Liver (tissue), 3 donors: ENCODE measurements around the gene ADAP1.

ENCODE experiments used
- GABPA ChIP-seq, 2 donors: IDR thresholded peaks in 1 of 2; conservative IDR thresholded peaks in 1 of 2; 2 replicates each; pipeline ENCODE4 v1.6.1; 2016; ENCODE audit warnings: antibody characterized with exemption in 2 of 2, mild to moderate bottlenecking in 1 of 2, moderate library complexity in 1 of 2
- SP1 ChIP-seq: IDR thresholded peaks from 2 replicates; pipeline ENCODE4 v1.6.1; 2018; ENCODE audit warnings: antibody characterized with exemption, mild to moderate bottlenecking
- YY1 ChIP-seq: IDR thresholded peaks from 2 replicates; pipeline ENCODE4 v1.6.1; 2016; ENCODE audit warnings: antibody characterized with exemption, mild to moderate bottlenecking
- TF ChIP-seq, protein P1 (sequence below): IDR thresholded peaks from 2 replicates; pipeline ENCODE4 v1.6.1; 2016; ENCODE audit warnings: antibody characterized with exemption
- TF ChIP-seq, protein P2 (sequence below): fragments of 150-350 bp; IDR thresholded peaks from 2 replicates; pipeline ENCODE4 v1.5.1; 2017; ENCODE audit warnings: improper control_type of control experiment, low read depth, low read length; ENCODE audit not compliant: missing input control
- TF ChIP-seq, protein P3 (sequence below): IDR thresholded peaks from 2 replicates; pipeline ENCODE4 v1.6.1; 2016; ENCODE audit warnings: antibody characterized with exemption
- donor health status: healthy.
- donor health status: healthy.

DNA sequence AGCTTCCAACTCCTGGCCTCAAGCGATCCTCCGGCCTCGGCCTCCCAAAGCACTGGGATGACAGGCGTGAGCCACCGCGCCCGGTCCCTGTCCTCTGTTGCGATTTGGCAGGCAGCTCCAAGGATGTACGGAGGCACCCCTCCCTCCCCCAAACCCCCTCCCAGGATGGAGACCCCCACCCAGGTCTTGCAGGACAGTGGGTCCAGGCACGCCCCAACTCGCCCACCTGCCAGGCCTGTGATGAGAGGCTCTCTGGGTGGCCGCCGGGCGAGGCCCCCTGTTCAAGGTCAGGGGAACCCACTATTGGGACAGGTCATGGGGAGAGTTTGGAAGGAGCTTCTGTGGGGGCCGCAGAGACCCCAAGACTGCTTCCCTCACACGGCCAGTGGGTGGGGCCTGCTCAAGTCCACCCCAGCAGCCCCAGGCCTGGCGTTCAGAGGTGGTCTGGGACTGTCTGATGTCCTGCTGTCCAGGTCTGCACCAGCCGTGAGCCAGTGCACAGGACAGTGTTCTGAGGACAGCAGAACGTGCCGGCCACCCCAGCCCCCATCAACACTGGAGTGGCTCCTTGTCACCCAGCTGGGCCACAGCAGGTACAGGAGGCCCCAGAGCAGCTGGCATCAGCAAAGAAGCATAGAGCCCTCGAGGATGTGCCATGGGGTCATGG, 2.5 kb downstream of the ADAP1 start:
- TF ChIP-seq, protein P1, sequence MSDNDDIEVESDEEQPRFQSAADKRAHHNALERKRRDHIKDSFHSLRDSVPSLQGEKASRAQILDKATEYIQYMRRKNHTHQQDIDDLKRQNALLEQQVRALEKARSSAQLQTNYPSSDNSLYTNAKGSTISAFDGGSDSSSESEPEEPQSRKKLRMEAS = no peak
- TF ChIP-seq, protein P2, sequence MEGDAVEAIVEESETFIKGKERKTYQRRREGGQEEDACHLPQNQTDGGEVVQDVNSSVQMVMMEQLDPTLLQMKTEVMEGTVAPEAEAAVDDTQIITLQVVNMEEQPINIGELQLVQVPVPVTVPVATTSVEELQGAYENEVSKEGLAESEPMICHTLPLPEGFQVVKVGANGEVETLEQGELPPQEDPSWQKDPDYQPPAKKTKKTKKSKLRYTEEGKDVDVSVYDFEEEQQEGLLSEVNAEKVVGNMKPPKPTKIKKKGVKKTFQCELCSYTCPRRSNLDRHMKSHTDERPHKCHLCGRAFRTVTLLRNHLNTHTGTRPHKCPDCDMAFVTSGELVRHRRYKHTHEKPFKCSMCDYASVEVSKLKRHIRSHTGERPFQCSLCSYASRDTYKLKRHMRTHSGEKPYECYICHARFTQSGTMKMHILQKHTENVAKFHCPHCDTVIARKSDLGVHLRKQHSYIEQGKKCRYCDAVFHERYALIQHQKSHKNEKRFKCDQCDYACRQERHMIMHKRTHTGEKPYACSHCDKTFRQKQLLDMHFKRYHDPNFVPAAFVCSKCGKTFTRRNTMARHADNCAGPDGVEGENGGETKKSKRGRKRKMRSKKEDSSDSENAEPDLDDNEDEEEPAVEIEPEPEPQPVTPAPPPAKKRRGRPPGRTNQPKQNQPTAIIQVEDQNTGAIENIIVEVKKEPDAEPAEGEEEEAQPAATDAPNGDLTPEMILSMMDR = no peak
- no peak for TF ChIP-seq GABPA (IDR thresholded peaks at IDR 0.05 in 1 of 2, conservative IDR thresholded peaks at IDR 0.05 in 1 of 2)
- TF ChIP-seq SP1 = no peak
- TF ChIP-seq YY1 = no peak
- TF ChIP-seq, protein P3, sequence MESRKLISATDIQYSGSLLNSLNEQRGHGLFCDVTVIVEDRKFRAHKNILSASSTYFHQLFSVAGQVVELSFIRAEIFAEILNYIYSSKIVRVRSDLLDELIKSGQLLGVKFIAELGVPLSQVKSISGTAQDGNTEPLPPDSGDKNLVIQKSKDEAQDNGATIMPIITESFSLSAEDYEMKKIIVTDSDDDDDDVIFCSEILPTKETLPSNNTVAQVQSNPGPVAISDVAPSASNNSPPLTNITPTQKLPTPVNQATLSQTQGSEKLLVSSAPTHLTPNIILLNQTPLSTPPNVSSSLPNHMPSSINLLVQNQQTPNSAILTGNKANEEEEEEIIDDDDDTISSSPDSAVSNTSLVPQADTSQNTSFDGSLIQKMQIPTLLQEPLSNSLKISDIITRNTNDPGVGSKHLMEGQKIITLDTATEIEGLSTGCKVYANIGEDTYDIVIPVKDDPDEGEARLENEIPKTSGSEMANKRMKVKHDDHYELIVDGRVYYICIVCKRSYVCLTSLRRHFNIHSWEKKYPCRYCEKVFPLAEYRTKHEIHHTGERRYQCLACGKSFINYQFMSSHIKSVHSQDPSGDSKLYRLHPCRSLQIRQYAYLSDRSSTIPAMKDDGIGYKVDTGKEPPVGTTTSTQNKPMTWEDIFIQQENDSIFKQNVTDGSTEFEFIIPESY = no peak
